ENCODE results near the gene CREG1. TPM values are rescaled to one million over a fixed set of nuclear protein-coding genes. Genes with fewer than 3 reads are reported as not detected.

CREG1 gene
- total and polyA plus RNA-seq, 7 donors = 48.0 to 180 (median 139) TPM

DNA sequence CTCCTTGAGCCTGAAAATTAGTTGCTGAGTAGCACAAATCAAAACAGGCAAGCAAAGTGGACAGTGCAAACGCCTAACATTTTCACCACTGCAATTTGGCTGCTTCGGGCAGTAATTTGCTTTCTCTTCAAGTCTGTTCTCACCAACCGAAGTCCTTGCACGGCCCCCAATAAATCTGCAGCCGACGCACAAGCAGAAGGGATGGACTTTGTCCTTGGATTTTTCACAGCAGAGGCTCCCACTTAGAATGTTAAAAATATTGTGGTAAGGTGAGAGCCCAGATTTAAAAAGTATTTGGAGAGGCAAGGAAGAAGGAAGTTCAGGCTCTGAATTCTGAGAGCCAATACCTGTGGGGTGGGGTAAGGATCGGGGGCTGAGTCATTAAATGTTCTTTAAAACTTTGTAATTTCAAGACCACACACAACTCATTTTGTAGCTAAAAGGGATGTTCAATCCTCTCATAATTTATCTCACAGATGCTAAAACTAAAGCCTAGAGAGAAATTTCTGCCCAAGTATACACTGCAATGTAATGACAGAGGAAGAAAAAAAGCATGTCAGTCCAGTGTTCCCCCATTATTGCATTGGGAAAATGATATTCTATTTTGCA is 41.4 kb downstream of the CREG1 start:
- H3K36me3 ChIP-seq = no peaks in the 10 kb centered on the region
- H3K4me3 ChIP-seq = no peak overlapping the region
- no peak for DNase-seq
- H3K27ac ChIP-seq = no peak overlapping the region
- H3K27me3 ChIP-seq = no peaks in the 10 kb centered on the region
- 10 to 52% methylated on average over 7 of the region's 7 CpGs for WGBS, 2 donors
- H3K9me3 ChIP-seq = no peaks in the 10 kb centered on the region
- TF ChIP-seq POLR2A (IDR thresholded peaks at IDR 0.05) (no peak), CTCF (IDR thresholded peaks at IDR 0.05) (no peak), EP300 (IDR thresholded peaks at IDR 0.05) (no peak), POLR2AphosphoS5 (IDR thresholded peaks at IDR 0.05) (no peak)
- intact Hi-C loops (cut with DNase I) = no loop called here
- H3K4me1 ChIP-seq = no peaks in the 10 kb centered on the region

DNA sequence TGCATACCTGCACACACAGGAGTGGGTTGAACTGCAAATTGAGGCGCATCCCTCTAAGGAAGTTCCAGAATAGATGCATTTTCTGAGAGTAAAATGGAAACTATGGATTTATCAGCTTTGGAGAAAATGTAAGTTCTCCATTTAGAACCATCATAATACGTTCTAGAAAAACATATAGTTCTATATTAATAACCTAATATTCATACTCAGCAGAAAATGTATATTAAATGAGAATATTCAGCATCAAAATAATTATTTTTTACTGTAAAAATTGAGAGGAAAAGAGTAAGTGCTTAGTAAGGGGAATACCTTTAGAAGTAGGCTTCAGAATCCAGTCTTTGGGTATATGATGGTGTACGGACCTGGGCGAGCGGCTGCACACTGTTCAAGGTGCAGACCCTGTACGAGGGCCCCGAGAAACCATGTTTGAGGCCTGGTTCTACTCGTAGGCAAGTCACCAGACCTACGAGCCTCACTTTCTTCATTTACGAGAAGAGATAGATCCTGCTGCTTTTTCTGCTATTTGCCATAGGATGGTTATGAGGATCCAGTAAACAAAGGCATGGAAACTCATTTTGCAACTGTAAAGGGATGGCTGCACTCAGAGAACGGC is 42.1 kb downstream of the CREG1 start:
- TF ChIP-seq POLR2A (IDR thresholded peaks at IDR 0.05) (no peak), POLR2AphosphoS5 (IDR thresholded peaks at IDR 0.05) (no peak), EP300 (IDR thresholded peaks at IDR 0.05) (no peak), CTCF (IDR thresholded peaks at IDR 0.05) (no peak)
- Histone ChIP-seq H3K27ac (no peak overlapping the region), H3K9me3 (no peaks in the 10 kb centered on the region), H3K4me3 (no peak overlapping the region), H3K4me1 (no peaks in the 10 kb centered on the region), H3K36me3 (no peaks in the 10 kb centered on the region), H3K27me3 (no peaks in the 10 kb centered on the region)
- WGBS, 2 donors = 84 to 86% methylated on average over 11 of the region's 11 CpGs
- DNase-seq = no peak
- intact Hi-C loops (cut with DNase I) = no loop called here

DNA sequence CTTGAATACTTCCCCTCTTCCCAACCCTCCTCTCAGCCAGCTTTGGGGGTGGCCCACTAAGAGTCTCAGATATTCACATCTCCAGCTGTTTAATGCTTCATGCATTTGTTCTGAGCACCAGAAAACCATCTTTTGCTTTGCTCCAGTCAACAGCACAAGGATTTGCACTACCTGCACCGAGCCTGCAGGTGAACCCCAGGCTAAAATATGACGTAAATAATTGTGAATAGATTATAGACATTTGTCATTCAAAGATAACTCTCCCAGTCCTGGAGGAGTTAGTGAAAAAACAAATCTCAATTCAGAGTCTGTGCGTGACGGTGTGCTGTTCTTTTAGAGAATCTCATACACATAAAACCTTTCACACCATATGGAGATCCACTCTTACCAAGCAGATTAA is 42.7 kb downstream of the CREG1 start:
- 81 to 95% methylated on average over 4 of the region's 4 CpGs for WGBS, 2 donors
- Histone ChIP-seq H3K4me1 (no peaks in the 10 kb centered on the region), H3K27me3 (no peaks in the 10 kb centered on the region), H3K36me3 (no peaks in the 10 kb centered on the region), H3K9me3 (no peaks in the 10 kb centered on the region), H3K27ac (no peak overlapping the region), H3K4me3 (no peak overlapping the region)
- no peak for DNase-seq
- intact Hi-C loops (cut with DNase I) = no loop called here
- TF ChIP-seq POLR2AphosphoS5 (IDR thresholded peaks at IDR 0.05) (no peak), EP300 (IDR thresholded peaks at IDR 0.05) (no peak), CTCF (IDR thresholded peaks at IDR 0.05) (no peak), POLR2A (IDR thresholded peaks at IDR 0.05) (no peak)

DNA sequence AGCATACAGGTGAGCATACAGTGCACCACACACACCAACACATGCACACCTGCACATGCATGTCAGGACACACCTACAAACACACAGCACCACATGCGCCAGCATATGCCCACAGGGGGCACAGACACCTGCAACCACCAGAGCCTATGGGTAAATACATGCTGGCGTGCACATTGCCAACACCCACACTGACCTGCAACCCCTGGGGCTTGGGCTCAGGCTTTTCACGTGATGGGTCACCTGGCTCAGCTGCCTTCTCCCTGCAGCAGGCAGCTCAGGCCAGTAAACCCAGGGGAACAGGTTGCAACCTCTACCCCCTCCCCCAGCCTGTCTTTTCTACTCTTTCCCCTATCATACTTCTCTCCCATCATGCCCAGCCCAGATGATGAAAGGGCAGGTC is 43.3 kb downstream of the CREG1 start:
- Histone ChIP-seq H3K36me3 (no peaks in the 10 kb centered on the region), H3K27ac (no peak overlapping the region), H3K4me3 (no peak overlapping the region), H3K9me3 (no peaks in the 10 kb centered on the region), H3K4me1 (no peaks in the 10 kb centered on the region), H3K27me3 (no peaks in the 10 kb centered on the region)
- TF ChIP-seq EP300 (IDR thresholded peaks at IDR 0.05) (no peak), POLR2A (IDR thresholded peaks at IDR 0.05) (no peak), CTCF (IDR thresholded peaks at IDR 0.05) (no peak), POLR2AphosphoS5 (IDR thresholded peaks at IDR 0.05) (no peak)
- intact Hi-C loops (cut with DNase I) = no loop called here
- WGBS, 2 donors = 80 to 87% methylated on average over 3 of the region's 3 CpGs
- no peak for DNase-seq

DNA sequence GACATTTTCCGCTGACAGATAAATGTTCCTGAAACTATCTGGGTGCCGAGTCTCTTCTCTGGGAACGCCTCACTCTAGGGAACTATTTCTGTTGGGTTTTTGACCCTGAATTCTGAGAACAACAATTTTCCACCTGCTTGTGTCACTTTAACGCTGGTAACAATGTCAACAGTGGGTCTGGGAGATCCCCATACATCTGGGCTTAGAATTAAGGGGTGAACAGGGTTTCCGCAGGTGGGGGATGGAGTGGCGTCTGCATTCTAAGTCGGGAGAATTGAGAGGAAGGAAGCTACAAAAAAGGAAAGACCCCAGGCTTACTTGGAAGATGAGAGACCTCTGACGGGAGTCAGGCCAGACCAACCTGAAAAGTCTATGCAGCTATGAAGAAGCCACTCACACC is 44.0 kb downstream of the CREG1 start:
- TF ChIP-seq POLR2AphosphoS5 (IDR thresholded peaks at IDR 0.05) = no peak
- TF ChIP-seq EP300 (IDR thresholded peaks at IDR 0.05) = no peak
- no peak for TF ChIP-seq CTCF (IDR thresholded peaks at IDR 0.05)
- TF ChIP-seq POLR2A (IDR thresholded peaks at IDR 0.05) = no peak
- no peaks in the 10 kb centered on the region for H3K9me3 ChIP-seq
- 78 to 92% methylated on average over 8 of the region's 8 CpGs for WGBS, 2 donors
- no peaks in the 10 kb centered on the region for H3K27me3 ChIP-seq
- H3K27ac ChIP-seq = no peak overlapping the region
- no peaks in the 10 kb centered on the region for H3K4me1 ChIP-seq
- no peak for DNase-seq
- no peaks in the 10 kb centered on the region for H3K36me3 ChIP-seq
- intact Hi-C loops (cut with DNase I) = no loop called here
- H3K4me3 ChIP-seq = no peak overlapping the region

Data from sigmoid colon (tissue), 7 donors.